HEK293 (cell line): ENCODE data around the gene EHD2.

Experiments used
- CTCF ChIP-seq: fragments of 450-650 bp; formaldehyde crosslinking; IDR thresholded peaks from 2 replicates; pipeline ENCODE4 v1.5.1; 2016; ENCODE audit warnings: missing biosample characterization, missing genetic modification characterization
- PRDM6 ChIP-seq: fragments of 450-650 bp; formaldehyde crosslinking; IDR thresholded peaks from 2 replicates; pipeline ENCODE4 v1.5.1; 2017; ENCODE audit warnings: missing biosample characterization, missing genetic modification characterization
- ZBTB21 ChIP-seq: fragments of 450-650 bp; formaldehyde crosslinking; IDR thresholded peaks from 2 replicates; pipeline ENCODE4 v1.5.1; 2017; ENCODE audit warnings: missing biosample characterization, missing genetic modification characterization
- ZBTB44 ChIP-seq: fragments of 450-650 bp; IDR thresholded peaks from 2 replicates; pipeline ENCODE4 v1.5.1; 2018; ENCODE audit warnings: missing biosample characterization, mild to moderate bottlenecking, missing genetic modification characterization
- ZNF704 ChIP-seq: fragments of 450-650 bp; formaldehyde crosslinking; IDR thresholded peaks from 2 replicates; pipeline ENCODE4 v1.5.1; 2016; ENCODE audit warnings: missing biosample characterization, missing genetic modification characterization
- ZNF776 ChIP-seq: fragments of 450-650 bp; formaldehyde crosslinking; IDR thresholded peaks from 2 replicates; pipeline ENCODE4 v1.5.0; 2017; ENCODE audit warnings: missing biosample characterization, missing genetic modification characterization, borderline replicate concordance

GRCh38 chr19:47674548-47674947 is 38.7 kb upstream of the EHD2 start:
- TF ChIP-seq PRDM6 (no peak), CTCF (tag by site-specific recombination) (no peak), ZBTB44 (tag by site-specific recombination) (no peak), ZNF704 (no peak), ZBTB21 (tag by site-specific recombination) (no peak), ZNF776 (tag by site-specific recombination) (no peak)
